K562 (cell line): ENCODE data around the gene UBXN10. TPM values are rescaled to one million over a fixed set of nuclear protein-coding genes. Genes with fewer than 3 reads are reported as not detected.
A peak's percentile ranks its signal among the peaks of the same experiment; 100 is the strongest.

Experiments
- IFI16 ChIP-seq: fragments of 250-450 bp; sonication (Bioruptor Pico); IDR thresholded peaks from 2 replicates; pipeline ENCODE4 v2.1.2; 2022; ENCODE audit warnings: mild to moderate bottlenecking, inconsistent platforms
- KLF6 ChIP-seq: fragments of 250-450 bp; sonication (Bioruptor Pico); IDR thresholded peaks from 2 replicates; pipeline ENCODE4 v1.4.0; 2020; ENCODE audit warnings: mild to moderate bottlenecking, moderate library complexity, borderline replicate concordance
- MAFK ChIP-seq: IDR thresholded peaks from 2 replicates; pipeline ENCODE4 v1.6.1; 2011; ENCODE audit warnings: low read length, improper control_type of control experiment
- SRSF1 ChIP-seq: fragments of 200-400 bp; formaldehyde crosslinking; IDR thresholded peaks from 2 replicates; pipeline ENCODE4 v1.6.1; 2017; ENCODE audit warnings: mild to moderate bottlenecking, low read depth, low read length, moderate library complexity
- ZNF41 ChIP-seq: fragments of 250-450 bp; sonication (Bioruptor Pico); conservative IDR thresholded peaks from 2 replicates; pipeline ENCODE4 v1.4.0; 2020; ENCODE audit warnings: mild to moderate bottlenecking
- ZNF699 ChIP-seq: fragments of 250-450 bp; sonication (Bioruptor Pico); IDR thresholded peaks from 2 replicates; pipeline ENCODE4 v1.8.0; 2021; ENCODE audit warnings: mild to moderate bottlenecking, moderate library complexity; ENCODE audit not compliant: insufficient replicate concordance
- polyA plus RNA-seq, 8 experiments: library from polyadenylated mRNA; depleted of rRNA in 4 of 8; stranded (reverse) in 5 of 8; unstranded in 3 of 8; fragments of >200 nt; fragmentation: Nextera tagmentation in 2 of 8; fragmentation: Illumina TruSeq in 1 of 8; extraction: Ambion mirVana in 2 of 8; extraction: Trizol in 1 of 8; gene quantifications; 2 replicates each; pipeline versions ENCODE4 v1.2.1 to v1.2.3, GENCODE V29; 2011 to 2014; ENCODE audit warnings: inconsistent platforms in 1 of 8, missing spikeins in 1 of 8
- total RNA-seq, 7 experiments: library from RNA; depleted of rRNA in 6 of 7; stranded (reverse); fragments of >200 nt in 6 of 7; fragmentation: Illumina TruSeq in 2 of 7; extraction: Trizol in 2 of 7; gene quantifications; 2 replicates each; pipeline versions ENCODE4 v1.2.1 to v1.2.3, GENCODE V29; 2011 to 2021; ENCODE audit warnings: low replicate concordance in 1 of 7
- TF ChIP-seq, protein P1 (sequence below): fragments of 450-650 bp; conservative IDR thresholded peaks from 2 replicates; pipeline ENCODE4 v1.6.1; 2016; ENCODE audit warnings: missing genetic modification characterization, low read depth, mild to moderate bottlenecking, missing compliant biosample characterization, moderate library complexity
- TF ChIP-seq, protein P2 (sequence below): fragments of 250-450 bp; sonication (Bioruptor Pico); IDR thresholded peaks from 2 replicates; pipeline ENCODE4 v1.9.0; 2021; ENCODE audit warnings: mild to moderate bottlenecking
- TF ChIP-seq, protein P3 (sequence below): IDR thresholded peaks from 3 replicates; pipeline ENCODE4 v1.6.1; 2011; ENCODE audit warnings: borderline replicate concordance, mild to moderate bottlenecking, moderate library complexity; ENCODE audit not compliant: insufficient read length; ENCODE audit errors: extremely low read depth
- TF ChIP-seq, protein P4 (sequence below): fragments of 450-650 bp; IDR thresholded peaks from 2 replicates; pipeline ENCODE4 v1.6.1; 2016; ENCODE audit warnings: mild to moderate bottlenecking, moderate library complexity

UBXN10 gene
- total and polyA plus RNA-seq, 9 of the 15 experiments (the other 6 are each of a cell fraction or from before 2014, with no cell fraction given), result 10.7 to 17.7 (median 13.6) TPM

DNA sequence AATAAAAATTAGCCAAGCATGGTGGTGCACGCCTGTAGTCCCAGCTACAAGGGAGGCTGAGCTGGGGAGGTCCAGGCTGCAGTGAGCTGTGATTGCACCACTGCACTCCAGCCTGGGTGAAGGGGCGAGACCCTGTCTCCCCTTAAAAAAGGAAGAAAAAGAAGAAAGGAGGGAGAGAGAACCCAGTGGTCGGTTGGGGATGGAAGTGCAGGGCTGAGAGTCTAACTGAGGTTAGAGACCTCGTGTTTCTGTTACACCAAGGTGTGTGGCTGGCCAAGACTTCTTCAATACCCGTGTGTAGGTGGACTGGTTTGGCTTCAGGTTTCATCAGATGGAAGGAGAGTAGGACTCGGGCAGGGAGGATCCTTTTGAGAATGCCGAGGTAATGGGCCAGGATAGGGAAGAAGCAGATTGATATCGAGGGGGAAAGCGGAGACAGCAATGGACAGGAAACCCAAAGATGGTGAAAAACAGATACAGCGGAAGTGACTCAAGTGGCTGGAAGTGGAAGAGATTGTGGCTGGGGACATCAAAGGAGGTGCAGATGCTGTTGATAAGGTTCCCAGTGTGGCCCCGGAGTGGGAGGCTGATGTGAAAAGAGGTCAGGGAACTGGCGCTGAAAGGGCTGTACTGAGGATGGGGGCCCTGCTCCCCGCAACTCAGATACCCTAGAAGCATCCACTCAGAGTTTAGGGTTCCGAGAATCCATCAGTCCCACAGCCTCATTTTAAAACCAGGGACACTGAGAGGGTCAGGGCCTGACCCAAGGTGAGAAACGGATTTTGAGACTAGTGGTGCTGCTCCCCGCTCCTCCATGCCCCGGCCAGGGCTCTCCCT, 681 bp upstream of the UBXN10 start (continued):
- TF ChIP-seq KLF6 (no peak; the same call in 1 of the 2 replicates), SRSF1 (no peak), ZNF699 (CRISPR knock-in tag) (no peak), IFI16 (CRISPR knock-in tag) (no peak), ZNF41 (CRISPR knock-in tag) (no peak), MAFK (no peak)
- TF ChIP-seq, protein P1, sequence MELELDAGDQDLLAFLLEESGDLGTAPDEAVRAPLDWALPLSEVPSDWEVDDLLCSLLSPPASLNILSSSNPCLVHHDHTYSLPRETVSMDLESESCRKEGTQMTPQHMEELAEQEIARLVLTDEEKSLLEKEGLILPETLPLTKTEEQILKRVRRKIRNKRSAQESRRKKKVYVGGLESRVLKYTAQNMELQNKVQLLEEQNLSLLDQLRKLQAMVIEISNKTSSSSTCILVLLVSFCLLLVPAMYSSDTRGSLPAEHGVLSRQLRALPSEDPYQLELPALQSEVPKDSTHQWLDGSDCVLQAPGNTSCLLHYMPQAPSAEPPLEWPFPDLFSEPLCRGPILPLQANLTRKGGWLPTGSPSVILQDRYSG (tag), result no peak; the same call in 1 of the 2 replicates
- TF ChIP-seq, protein P2, sequence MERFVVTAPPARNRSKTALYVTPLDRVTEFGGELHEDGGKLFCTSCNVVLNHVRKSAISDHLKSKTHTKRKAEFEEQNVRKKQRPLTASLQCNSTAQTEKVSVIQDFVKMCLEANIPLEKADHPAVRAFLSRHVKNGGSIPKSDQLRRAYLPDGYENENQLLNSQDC (CRISPR knock-in tag), result no peak
- TF ChIP-seq, protein P3, sequence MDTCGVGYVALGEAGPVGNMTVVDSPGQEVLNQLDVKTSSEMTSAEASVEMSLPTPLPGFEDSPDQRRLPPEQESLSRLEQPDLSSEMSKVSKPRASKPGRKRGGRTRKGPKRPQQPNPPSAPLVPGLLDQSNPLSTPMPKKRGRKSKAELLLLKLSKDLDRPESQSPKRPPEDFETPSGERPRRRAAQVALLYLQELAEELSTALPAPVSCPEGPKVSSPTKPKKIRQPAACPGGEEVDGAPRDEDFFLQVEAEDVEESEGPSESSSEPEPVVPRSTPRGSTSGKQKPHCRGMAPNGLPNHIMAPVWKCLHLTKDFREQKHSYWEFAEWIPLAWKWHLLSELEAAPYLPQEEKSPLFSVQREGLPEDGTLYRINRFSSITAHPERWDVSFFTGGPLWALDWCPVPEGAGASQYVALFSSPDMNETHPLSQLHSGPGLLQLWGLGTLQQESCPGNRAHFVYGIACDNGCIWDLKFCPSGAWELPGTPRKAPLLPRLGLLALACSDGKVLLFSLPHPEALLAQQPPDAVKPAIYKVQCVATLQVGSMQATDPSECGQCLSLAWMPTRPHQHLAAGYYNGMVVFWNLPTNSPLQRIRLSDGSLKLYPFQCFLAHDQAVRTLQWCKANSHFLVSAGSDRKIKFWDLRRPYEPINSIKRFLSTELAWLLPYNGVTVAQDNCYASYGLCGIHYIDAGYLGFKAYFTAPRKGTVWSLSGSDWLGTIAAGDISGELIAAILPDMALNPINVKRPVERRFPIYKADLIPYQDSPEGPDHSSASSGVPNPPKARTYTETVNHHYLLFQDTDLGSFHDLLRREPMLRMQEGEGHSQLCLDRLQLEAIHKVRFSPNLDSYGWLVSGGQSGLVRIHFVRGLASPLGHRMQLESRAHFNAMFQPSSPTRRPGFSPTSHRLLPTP, result no peak
- TF ChIP-seq, protein P4, sequence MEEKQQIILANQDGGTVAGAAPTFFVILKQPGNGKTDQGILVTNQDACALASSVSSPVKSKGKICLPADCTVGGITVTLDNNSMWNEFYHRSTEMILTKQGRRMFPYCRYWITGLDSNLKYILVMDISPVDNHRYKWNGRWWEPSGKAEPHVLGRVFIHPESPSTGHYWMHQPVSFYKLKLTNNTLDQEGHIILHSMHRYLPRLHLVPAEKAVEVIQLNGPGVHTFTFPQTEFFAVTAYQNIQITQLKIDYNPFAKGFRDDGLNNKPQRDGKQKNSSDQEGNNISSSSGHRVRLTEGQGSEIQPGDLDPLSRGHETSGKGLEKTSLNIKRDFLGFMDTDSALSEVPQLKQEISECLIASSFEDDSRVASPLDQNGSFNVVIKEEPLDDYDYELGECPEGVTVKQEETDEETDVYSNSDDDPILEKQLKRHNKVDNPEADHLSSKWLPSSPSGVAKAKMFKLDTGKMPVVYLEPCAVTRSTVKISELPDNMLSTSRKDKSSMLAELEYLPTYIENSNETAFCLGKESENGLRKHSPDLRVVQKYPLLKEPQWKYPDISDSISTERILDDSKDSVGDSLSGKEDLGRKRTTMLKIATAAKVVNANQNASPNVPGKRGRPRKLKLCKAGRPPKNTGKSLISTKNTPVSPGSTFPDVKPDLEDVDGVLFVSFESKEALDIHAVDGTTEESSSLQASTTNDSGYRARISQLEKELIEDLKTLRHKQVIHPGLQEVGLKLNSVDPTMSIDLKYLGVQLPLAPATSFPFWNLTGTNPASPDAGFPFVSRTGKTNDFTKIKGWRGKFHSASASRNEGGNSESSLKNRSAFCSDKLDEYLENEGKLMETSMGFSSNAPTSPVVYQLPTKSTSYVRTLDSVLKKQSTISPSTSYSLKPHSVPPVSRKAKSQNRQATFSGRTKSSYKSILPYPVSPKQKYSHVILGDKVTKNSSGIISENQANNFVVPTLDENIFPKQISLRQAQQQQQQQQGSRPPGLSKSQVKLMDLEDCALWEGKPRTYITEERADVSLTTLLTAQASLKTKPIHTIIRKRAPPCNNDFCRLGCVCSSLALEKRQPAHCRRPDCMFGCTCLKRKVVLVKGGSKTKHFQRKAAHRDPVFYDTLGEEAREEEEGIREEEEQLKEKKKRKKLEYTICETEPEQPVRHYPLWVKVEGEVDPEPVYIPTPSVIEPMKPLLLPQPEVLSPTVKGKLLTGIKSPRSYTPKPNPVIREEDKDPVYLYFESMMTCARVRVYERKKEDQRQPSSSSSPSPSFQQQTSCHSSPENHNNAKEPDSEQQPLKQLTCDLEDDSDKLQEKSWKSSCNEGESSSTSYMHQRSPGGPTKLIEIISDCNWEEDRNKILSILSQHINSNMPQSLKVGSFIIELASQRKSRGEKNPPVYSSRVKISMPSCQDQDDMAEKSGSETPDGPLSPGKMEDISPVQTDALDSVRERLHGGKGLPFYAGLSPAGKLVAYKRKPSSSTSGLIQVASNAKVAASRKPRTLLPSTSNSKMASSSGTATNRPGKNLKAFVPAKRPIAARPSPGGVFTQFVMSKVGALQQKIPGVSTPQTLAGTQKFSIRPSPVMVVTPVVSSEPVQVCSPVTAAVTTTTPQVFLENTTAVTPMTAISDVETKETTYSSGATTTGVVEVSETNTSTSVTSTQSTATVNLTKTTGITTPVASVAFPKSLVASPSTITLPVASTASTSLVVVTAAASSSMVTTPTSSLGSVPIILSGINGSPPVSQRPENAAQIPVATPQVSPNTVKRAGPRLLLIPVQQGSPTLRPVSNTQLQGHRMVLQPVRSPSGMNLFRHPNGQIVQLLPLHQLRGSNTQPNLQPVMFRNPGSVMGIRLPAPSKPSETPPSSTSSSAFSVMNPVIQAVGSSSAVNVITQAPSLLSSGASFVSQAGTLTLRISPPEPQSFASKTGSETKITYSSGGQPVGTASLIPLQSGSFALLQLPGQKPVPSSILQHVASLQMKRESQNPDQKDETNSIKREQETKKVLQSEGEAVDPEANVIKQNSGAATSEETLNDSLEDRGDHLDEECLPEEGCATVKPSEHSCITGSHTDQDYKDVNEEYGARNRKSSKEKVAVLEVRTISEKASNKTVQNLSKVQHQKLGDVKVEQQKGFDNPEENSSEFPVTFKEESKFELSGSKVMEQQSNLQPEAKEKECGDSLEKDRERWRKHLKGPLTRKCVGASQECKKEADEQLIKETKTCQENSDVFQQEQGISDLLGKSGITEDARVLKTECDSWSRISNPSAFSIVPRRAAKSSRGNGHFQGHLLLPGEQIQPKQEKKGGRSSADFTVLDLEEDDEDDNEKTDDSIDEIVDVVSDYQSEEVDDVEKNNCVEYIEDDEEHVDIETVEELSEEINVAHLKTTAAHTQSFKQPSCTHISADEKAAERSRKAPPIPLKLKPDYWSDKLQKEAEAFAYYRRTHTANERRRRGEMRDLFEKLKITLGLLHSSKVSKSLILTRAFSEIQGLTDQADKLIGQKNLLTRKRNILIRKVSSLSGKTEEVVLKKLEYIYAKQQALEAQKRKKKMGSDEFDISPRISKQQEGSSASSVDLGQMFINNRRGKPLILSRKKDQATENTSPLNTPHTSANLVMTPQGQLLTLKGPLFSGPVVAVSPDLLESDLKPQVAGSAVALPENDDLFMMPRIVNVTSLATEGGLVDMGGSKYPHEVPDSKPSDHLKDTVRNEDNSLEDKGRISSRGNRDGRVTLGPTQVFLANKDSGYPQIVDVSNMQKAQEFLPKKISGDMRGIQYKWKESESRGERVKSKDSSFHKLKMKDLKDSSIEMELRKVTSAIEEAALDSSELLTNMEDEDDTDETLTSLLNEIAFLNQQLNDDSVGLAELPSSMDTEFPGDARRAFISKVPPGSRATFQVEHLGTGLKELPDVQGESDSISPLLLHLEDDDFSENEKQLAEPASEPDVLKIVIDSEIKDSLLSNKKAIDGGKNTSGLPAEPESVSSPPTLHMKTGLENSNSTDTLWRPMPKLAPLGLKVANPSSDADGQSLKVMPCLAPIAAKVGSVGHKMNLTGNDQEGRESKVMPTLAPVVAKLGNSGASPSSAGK, result peak; percentile 95
